Effector CD8-positive, alpha-beta T cell (primary cell): ENCODE data around the gene DGKI.
"Not testable (repeated sequence)": the region's sequence is repeated elsewhere in the genome, so short reads cannot be mapped to it uniquely, and the experiment has no call there.

ENCODE experiments used
- DNase-seq: peaks from one replicate; lab custom pipeline; 2025; lab: John Stamatoyannopoulos, UW

The DGKI gene

DNA sequence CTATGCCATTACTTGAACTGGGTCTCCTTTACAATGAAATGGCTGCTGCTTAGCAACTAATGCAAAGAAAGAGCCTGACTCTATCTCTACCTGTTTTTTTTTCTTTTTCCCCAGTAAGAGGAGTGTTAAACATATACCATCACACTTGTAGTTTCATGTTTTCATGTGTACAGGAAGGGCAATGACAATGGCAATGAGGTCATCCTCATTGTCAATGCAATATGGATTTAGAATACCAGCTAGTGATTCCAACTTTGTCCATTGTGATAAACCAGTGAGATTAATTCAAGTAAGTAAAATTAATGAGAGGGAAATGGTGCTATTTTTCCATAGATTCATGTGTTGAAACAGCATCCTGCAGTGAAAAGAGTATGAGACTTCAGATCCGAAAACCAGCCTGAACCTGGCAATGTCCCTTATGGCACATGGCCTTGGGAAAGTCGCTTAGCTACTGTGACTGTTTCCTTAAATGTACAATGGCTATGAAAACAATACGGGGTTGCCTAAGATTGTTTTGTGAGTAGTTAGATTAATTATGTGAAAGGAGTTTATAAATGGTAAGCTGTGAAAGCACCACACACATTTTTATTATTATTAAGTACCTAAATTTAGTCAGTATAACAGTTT lies 11.2 kb downstream of the DGKI start:
- no peak for DNase-seq

GRCh38 chr7:137834552-137834951 lies 12.2 kb downstream of the DGKI start:
- no peak for DNase-seq

DNA sequence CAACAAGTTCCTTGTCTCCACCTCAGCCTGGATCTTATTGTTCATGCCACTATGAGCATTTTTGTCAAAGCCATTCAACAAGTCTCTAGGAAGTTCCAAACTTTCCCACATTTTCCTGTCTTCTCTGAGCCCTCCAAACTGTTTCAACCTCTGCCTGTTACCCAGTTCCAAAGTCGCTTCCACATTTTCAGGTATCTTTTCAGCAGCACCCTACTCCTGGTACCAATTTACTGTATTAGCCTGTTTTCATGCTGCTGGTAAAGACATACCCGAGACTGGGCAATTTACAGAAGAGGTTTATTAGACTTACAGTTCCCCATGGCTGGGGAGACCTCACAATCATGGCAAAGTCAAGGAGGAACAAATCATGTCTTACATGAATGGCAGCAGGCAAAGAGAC lies 13.8 kb downstream of the DGKI start:
- DNase-seq = not testable (repeated sequence)

- DNase-seq = no peak
Measured at GRCh38 chr7:137832382-137832781, 14.4 kb downstream of the DGKI start.

DNA sequence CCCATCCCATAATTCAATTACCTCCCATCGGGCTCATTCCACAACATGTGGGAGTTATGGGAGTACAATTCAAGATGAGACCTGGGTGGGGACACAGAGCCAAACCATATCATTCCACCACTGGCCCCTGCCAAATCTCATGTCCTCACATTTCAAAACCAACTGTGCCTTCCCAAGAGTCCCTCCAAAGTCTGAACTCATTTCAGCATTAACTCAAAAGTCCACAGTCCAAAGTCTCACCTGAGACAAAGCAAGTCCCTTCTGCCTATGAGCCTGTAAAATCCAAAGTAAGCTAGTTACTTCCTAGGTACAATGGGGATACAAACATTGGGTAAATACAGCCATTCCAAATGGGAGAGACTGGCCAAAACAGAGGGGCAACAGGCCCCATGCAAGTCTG lies 15.2 kb downstream of the DGKI start:
- not testable (repeated sequence) for DNase-seq

GRCh38 chr7:137829337-137829992 lies 17.3 kb downstream of the DGKI start:
- no peak for DNase-seq

- DNase-seq = no peak
Measured at GRCh38 chr7:137828456-137828855, 18.3 kb downstream of the DGKI start.

- DNase-seq = no peak
Measured at GRCh38 chr7:137825489-137825888, 21.3 kb downstream of the DGKI start.

- no peak for DNase-seq
Measured at GRCh38 chr7:137820677-137821420, 25.9 kb downstream of the DGKI start.

DNA sequence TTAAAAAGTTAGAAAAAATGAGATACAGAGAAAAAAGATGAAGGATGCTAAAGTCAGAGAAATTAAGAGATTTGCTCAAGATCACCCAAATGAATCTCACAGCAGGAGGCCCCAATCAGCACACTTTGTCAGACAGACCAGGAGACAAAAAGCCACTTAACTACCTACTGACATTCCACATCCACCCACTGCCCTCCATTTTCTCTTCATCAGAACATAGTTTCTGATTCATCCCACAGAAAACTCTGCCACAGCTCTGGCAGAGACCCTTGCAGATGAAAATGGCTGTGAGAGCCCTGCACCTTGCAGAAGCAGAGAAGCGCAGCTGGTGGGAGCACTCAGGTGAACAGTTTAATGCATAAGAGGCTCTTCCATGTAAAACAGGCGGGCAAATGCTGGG lies 26.6 kb downstream of the DGKI start:
- DNase-seq = no peak

DNA sequence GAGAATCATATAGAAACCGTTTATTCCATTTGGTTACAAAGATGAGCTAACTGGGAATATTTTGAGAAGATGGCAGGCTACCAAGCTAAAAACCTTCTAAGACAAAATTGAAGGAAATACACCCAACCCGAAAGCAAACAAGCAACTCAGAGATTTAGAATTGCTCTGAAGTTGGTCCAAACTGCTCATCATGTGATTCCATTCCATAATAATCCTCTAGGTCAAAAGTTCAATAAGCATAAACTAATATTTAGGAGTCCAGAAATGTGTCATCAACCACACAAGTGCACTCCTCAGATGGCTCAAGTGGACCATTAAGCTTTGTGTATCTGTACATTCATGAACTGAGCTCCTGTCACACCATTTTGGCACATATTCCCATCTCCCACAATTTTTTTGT lies 28.7 kb downstream of the DGKI start:
- DNase-seq = no peak

- no peak for DNase-seq
Measured at GRCh38 chr7:137816696-137817320, 30.0 kb downstream of the DGKI start.

GRCh38 chr7:137813541-137813940 lies 33.2 kb downstream of the DGKI start:
- no peak for DNase-seq

GRCh38 chr7:137810248-137810647 lies 36.5 kb downstream of the DGKI start:
- no peak for DNase-seq

- no peak for DNase-seq
Measured at GRCh38 chr7:137804836-137805235, 41.9 kb downstream of the DGKI start.

GRCh38 chr7:137801491-137801890 lies 45.3 kb downstream of the DGKI start:
- no peak for DNase-seq

DNA sequence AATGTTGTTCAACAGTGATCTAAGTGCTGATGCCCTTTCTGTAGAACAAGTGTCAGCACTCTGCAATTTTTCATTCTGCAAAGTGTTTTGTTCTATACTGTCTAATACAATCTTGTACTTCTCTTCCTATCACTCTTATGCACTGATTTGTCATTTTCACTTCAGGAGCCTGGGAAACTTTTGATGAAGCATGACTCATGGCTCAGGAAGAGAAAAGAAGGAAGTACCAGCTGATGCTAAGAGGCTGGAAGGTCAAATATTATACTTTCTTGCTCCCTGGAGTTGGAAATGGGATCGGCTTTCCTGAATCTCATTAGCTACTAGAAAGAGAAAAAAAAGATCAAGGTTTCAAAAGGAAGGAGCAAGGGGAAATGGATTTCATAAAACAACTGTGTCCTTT lies 45.8 kb downstream of the DGKI start:
- DNase-seq = no peak

GRCh38 chr7:137798073-137798763 lies 48.6 kb downstream of the DGKI start:
- DNase-seq = no peak

DNA sequence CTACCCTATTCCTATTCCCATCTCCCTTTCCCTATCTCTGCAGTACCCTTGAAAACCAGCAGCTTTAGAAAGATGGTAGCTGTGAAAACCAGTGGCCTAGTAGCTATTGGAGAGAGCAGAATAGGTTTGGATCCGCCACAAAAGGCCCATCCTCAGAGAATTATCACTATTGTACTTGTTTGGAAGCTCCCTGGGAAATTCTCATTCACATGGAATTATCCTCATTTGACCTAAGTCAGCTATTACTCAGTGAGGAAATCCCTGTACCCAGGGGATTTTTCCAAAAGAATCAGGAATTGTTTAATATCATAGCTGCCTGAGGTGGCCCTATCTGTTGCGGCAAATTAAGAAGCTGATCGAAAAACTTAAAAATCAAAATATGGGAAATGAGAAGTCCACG lies 51.6 kb downstream of the DGKI start:
- DNase-seq = no peak

- DNase-seq = no peak
Measured at GRCh38 chr7:137791930-137792329, 54.8 kb downstream of the DGKI start.

DNA sequence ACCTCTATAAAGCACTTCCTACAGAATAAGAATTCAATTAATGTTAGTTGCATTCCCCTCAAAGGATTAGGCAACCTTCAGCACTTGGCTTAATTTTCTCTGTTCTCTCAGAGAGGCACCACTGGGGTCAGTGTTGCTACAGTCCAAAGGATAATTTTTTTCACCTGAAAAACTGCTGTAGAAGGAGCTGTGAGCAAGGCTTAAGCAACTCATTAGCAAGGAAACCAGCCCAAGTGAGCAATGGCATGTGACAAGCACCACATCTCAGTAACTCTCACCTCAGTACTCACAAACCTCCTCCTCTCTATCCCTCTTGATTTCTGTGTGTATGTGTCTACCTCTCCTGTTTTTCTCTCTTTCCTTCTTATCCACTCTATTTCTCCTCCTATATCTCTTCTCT lies 55.9 kb downstream of the DGKI start:
- no peak for DNase-seq

- DNase-seq = no peak
Measured at GRCh38 chr7:137789215-137789882, 57.4 kb downstream of the DGKI start.
